Measurements from ENCODE around the gene SLC16A3. TPM values are rescaled to one million over a fixed set of nuclear protein-coding genes. Genes with fewer than 3 reads are reported as not detected.
"Not testable (repeated sequence)": the region's sequence is repeated elsewhere in the genome, so short reads cannot be mapped to it uniquely, and the experiment has no call there.

The SLC16A3 gene
- total RNA-seq, 2 donors from 2014 or later: 2.0 to 5.4 TPM

GRCh38 chr17:82184761-82185160 lies 44.1 kb upstream of the SLC16A3 start:
- Histone ChIP-seq H3K36me3 (replicated peaks in 1 of 2; ENCODE audit: insufficient read depth in 1 of 2, low read depth in 2 of 2) (peaks cover 0 to 2% of the 10 kb centered on the region in 2 donors), H3K4me1 (no peaks in the 10 kb centered on the region), H3K9me3 (no peaks in the 10 kb centered on the region), H3K27me3 (no peaks in the 10 kb centered on the region), H3K27ac (no peak overlapping the region), H3K4me3 (no peak overlapping the region)
- WGBS, 2 donors: 87 to 91% methylated on average over 5 of the region's 5 CpGs
- DNase-seq (no peak), ATAC-seq (no peak)
- TF ChIP-seq POLR2A (IDR thresholded peaks at IDR 0.05) (no peak), CTCF (IDR thresholded peaks at IDR 0.05) (no peak)
- intact Hi-C loops (cut with DNase I): no loop called here

DNA sequence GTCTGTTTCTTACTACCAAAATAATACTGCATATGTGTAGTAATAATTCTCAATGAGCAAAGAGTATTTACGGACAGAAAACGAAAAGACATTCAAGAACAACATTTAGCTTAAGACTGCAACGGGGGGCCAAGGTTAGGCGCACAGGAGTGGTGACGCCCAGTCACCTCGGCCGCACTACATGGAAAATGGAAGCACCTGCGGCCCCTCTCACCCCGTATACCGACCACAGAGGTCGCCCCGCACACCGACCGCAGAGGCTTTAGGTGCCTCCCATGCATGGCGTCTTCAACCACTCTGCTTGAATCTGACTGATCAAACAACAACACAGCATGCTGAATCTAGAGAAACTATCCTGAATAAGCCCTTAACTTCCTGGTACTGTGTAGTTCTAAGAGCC lies 42.6 kb upstream of the SLC16A3 start:
- 87 to 88% methylated on average over 15 of the region's 15 CpGs for WGBS, 2 donors
- Histone ChIP-seq H3K9me3 (no peaks in the 10 kb centered on the region), H3K4me3 (no peak overlapping the region), H3K27me3 (no peaks in the 10 kb centered on the region), H3K36me3 (replicated peaks in 1 of 2; ENCODE audit: insufficient read depth in 1 of 2, low read depth in 2 of 2) (peaks cover 0 to 2% of the 10 kb centered on the region in 2 donors), H3K27ac (no peak overlapping the region), H3K4me1 (no peaks in the 10 kb centered on the region)
- ATAC-seq (no peak), DNase-seq (no peak)
- intact Hi-C loops (cut with DNase I): no loop called here
- no peak for TF ChIP-seq CTCF (IDR thresholded peaks at IDR 0.05)
- no peak for TF ChIP-seq POLR2A (IDR thresholded peaks at IDR 0.05)

GRCh38 chr17:82187500-82187899 lies 41.3 kb upstream of the SLC16A3 start:
- Histone ChIP-seq H3K27me3 (no peaks in the 10 kb centered on the region), H3K9me3 (no peaks in the 10 kb centered on the region), H3K36me3 (replicated peaks in 1 of 2; ENCODE audit: insufficient read depth in 1 of 2, low read depth in 2 of 2) (peaks cover 0 to 2% of the 10 kb centered on the region in 2 donors), H3K27ac (no peak overlapping the region), H3K4me3 (no peak overlapping the region), H3K4me1 (no peaks in the 10 kb centered on the region)
- no peak for DNase-seq
- no peak for TF ChIP-seq POLR2A (IDR thresholded peaks at IDR 0.05)
- no peak for TF ChIP-seq CTCF (IDR thresholded peaks at IDR 0.05)
- intact Hi-C loops (cut with DNase I): no loop called here
- WGBS, 2 donors: 93 to 95% methylated on average over 4 to 10 of the region's 23 CpGs
- ATAC-seq: no peak

- no peak for DNase-seq
- no peak for TF ChIP-seq POLR2A (IDR thresholded peaks at IDR 0.05)
- no peak for TF ChIP-seq CTCF (IDR thresholded peaks at IDR 0.05)
- no peak overlapping the region for H3K4me3 ChIP-seq
- H3K36me3 ChIP-seq (replicated peaks in 1 of 2; ENCODE audit: insufficient read depth in 1 of 2, low read depth in 2 of 2): peaks cover 0 to 4% of the 10 kb centered on the region in 2 donors
- no peaks in the 10 kb centered on the region for H3K4me1 ChIP-seq
- H3K27ac ChIP-seq: no peak overlapping the region
- no peaks in the 10 kb centered on the region for H3K9me3 ChIP-seq
- WGBS, 2 donors: 75 to 83% methylated on average over 19 to 26 of the region's 26 CpGs
- intact Hi-C loops (cut with DNase I): no loop called here
- no peaks in the 10 kb centered on the region for H3K27me3 ChIP-seq
- no peak for ATAC-seq
Measured at GRCh38 chr17:82188001-82188961, 40.6 kb upstream of the SLC16A3 start.

- H3K4me1 ChIP-seq; ATAC-seq; DNase-seq; intact Hi-C loops (cut with DNase I); H3K27ac ChIP-seq; H3K9me3 ChIP-seq; H3K4me3 ChIP-seq; H3K27me3 ChIP-seq: not testable (repeated sequence)
- H3K36me3 ChIP-seq (replicated peaks in 1 of 2; ENCODE audit: insufficient read depth in 1 of 2, low read depth in 2 of 2): peaks cover 0 to 16% of the 10 kb centered on the region in 2 donors
- 84 to 91% methylated on average over 6 of the region's 6 CpGs for WGBS, 2 donors
Measured at GRCh38 chr17:82193050-82193449, 35.8 kb upstream of the SLC16A3 start.

Measured in body of pancreas (tissue), 4 donors.